ENCODE data around the gene PSTPIP1.

- TF ChIP-seq POLR2A (IDR thresholded peaks at IDR 0.05; ENCODE audit: low read length) = no peak
- no peak for TF ChIP-seq GATA1 (IDR thresholded peaks at IDR 0.05; ENCODE audit: low read depth, low read length)
Measured at GRCh38 chr15:76983590-76984375, 11.1 kb upstream of the PSTPIP1 start.

Data from erythroblast (primary cell).